Heart right ventricle (tissue), 16 donors: ENCODE measurements around the gene PRPSAP2. TPM values are rescaled to one million over a fixed set of nuclear protein-coding genes. Genes with fewer than 3 reads are reported as not detected.

Experiments
- ATAC-seq, 8 donors: fragments of 200-7000 bp; cut with Tn5 transposase; one replicate each; pipeline ENCODE4 v1.9.1; 2020; ENCODE audit warnings: mild to moderate bottlenecking in 8 of 8, moderate library complexity in 8 of 8, moderate number of reproducible peaks in 1 of 8
- DNase-seq, 2 donors: peaks; one replicate each; pipeline ENCODE4 v3.0.0-alpha.2; 2020
- H3K27ac ChIP-seq, 10 donors: fragments of 200-600 bp; sonication (generic) in 2 of 10; one replicate each; pipeline versions ENCODE4 v1.5.0 to v1.8.0; 2020 to 2022; ENCODE audit warnings: mild to moderate bottlenecking in 3 of 10
- H3K27me3 ChIP-seq, 7 donors: fragments of 200-600 bp; one replicate each; pipeline ENCODE4 v1.8.0; 2021 to 2022; ENCODE audit warnings: mild to moderate bottlenecking in 2 of 7
- H3K36me3 ChIP-seq, 9 donors: fragments of 200-600 bp; sonication (generic) in 1 of 9; one replicate each; pipeline versions ENCODE4 v1.5.0 to v1.8.0; 2020 to 2022; ENCODE audit warnings: mild to moderate bottlenecking in 2 of 9
- H3K4me1 ChIP-seq, 9 donors: fragments of 200-600 bp; sonication (generic) in 1 of 9; one replicate each; pipeline versions ENCODE4 v1.5.0 to v1.8.0; 2020 to 2022; ENCODE audit warnings: mild to moderate bottlenecking in 4 of 9
- H3K4me3 ChIP-seq, 10 donors: fragments of 200-600 bp; sonication (generic) in 2 of 10; one replicate each; pipeline versions ENCODE4 v1.5.0 to v1.8.0; 2020 to 2022; ENCODE audit warnings: mild to moderate bottlenecking in 7 of 10, moderate library complexity in 2 of 10
- H3K9me3 ChIP-seq, 11 donors: fragments of 200-600 bp in 10 of 11; sonication (generic) in 2 of 11; one replicate each; pipeline versions ENCODE4 v1.5.0 to v1.8.0; 2013 to 2022; ENCODE audit warnings: mild to moderate bottlenecking in 2 of 11, control low read depth in 1 of 11, moderate library complexity in 1 of 11
- CTCF ChIP-seq, 9 donors: fragments of 200-600 bp; sonication (generic) in 2 of 9; IDR thresholded peaks; one replicate each; pipeline versions ENCODE4 v1.5.0 to v1.8.0; 2021 to 2022; ENCODE audit warnings: antibody characterized with exemption in 9 of 9, mild to moderate bottlenecking in 5 of 9, moderate library complexity in 1 of 9
- WGBS, 2 donors: extraction: QIAGEN DNeasy Blood & Tissue Kit; methylation state at CpG; one replicate each; pipeline ENCODE4 v1.1.7; 2013; ENCODE audit warnings: inconsistent platforms in 1 of 2; 5-methylcytosine and 5-hydroxymethylcytosine counted together
- intact Hi-C, 10 donors: fragments of 100-400 bp; cut with DNase I; formaldehyde crosslinking; loops; one replicate each; pipeline versions ENCODE4 v1.11.1 to v1.14.2; 2022
- polyA plus RNA-seq, 2 donors: library from polyadenylated mRNA; stranded (reverse); fragments of 200-250 nt; gene quantifications; one replicate each; pipeline ENCODE4 v1.2.3, GENCODE V29; 2013
- total RNA-seq, 10 donors: library from RNA; stranded (reverse); fragmentation: NEBNext Ultra II Directional in 3 of 10; extraction: Animal tissue kit (Norgen Biotek cat#: 25700) in 3 of 10; gene quantifications; one replicate each; pipeline versions ENCODE4 v1.2.1 to v1.2.4, GENCODE V29; 2021 to 2023
- donor health status: Arrhythmogenic right ventricular cardiomyopathy.
- donor health status: ischemic (EF 13 %, LVEDD 7.1; RV severe dilation, severe dysfunction).
- donor health status: healthy with polysubstance abuse.
- donor health status: DM: no; HTN: yes; CAD: no.
- donor health status: DM: no; HTN: no; CAD: no.
- donor health status: ischemic (EF 25% LVEDD 6.9; RV normal size, moderate dysfunction).
- donor health status: ischemic (EF 25% LVEDD 5.7; RV mildly dilated, moderate dysfunction).
- donor health status: healthy.
- donor health status: DM: yes; HTN: yes; CAD: no.
- donor health status: Ischemic cardiomyopathy.
- donor health status: ischemic (EF 35%, LVEDD 5.7; RV mildly dilated, moderate dysfunction).
- donor health status: nonischemic (EF 11% LVEDD 7.7; RV severe dilation, severe dysfunction).
- donor health status: DM: yes; HTN: yes; CAD: no.
- donor health status: PGD.
- donor health status: ischemic (EF 29% LVEDD 5.4; RV normal size, mild dysfunction).
- donor health status: nonischemic (EF 23%, LVEDD 6.1; RV moderate dilation, normal function).

The PRPSAP2 gene
- total and polyA plus RNA-seq, 12 donors, result 12.8 to 23.2 (median 17.4) TPM

- Histone ChIP-seq H3K27me3 (no peaks in the 10 kb centered on the region), H3K36me3 (peaks cover 0 to 54% (median 15%) of the 10 kb centered on the region in 9 donors), H3K9me3 (no peaks in the 10 kb centered on the region), H3K4me1 (peaks cover 0 to 28% (median 17%) of the 10 kb centered on the region in 9 donors), H3K4me3 (no peak overlapping the region), H3K27ac (no peak overlapping the region)
- intact Hi-C loops, result loop anchor here in 1 of 10 donors (10.0 kb wide), 1 partner anchor 60 kb away; no protein-coding TSS in a partner anchor
- no peak for DNase-seq
- TF ChIP-seq CTCF (IDR thresholded peaks at IDR 0.05), result no peak
- WGBS, 2 donors, result 100% methylated on average over 1 of the region's 1 CpG
- no peak for ATAC-seq
Measured at GRCh38 chr17:18925187-18925586, 67.3 kb downstream of the PRPSAP2 start.

- Histone ChIP-seq H3K27ac (no peak overlapping the region), H3K27me3 (no peaks in the 10 kb centered on the region), H3K9me3 (no peaks in the 10 kb centered on the region), H3K4me1 (peaks cover 0 to under 1% (median 0%) of the 10 kb centered on the region in 9 donors), H3K36me3 (peaks cover 0 to 70% (median 24%) of the 10 kb centered on the region in 9 donors), H3K4me3 (no peak overlapping the region)
- 87 to 89% methylated on average over 9 of the region's 9 CpGs for WGBS, 2 donors
- TF ChIP-seq CTCF (IDR thresholded peaks at IDR 0.05), result no peak
- no peak for ATAC-seq
- intact Hi-C loops, result loop anchor here in 1 of 10 donors (10.0 kb wide), 1 partner anchor 56 kb away; no protein-coding TSS in a partner anchor
- DNase-seq, result no peak
Measured at GRCh38 chr17:18928628-18929125, 70.7 kb downstream of the PRPSAP2 start.

- H3K4me1 ChIP-seq, result no peaks in the 10 kb centered on the region
- peaks cover 0 to 3% (median 0%) of the 10 kb centered on the region in 7 donors for H3K27me3 ChIP-seq
- TF ChIP-seq CTCF (IDR thresholded peaks at IDR 0.05), result no peak
- no peak overlapping the region for H3K27ac ChIP-seq
- 74 to 79% methylated on average over 5 of the region's 5 CpGs for WGBS, 2 donors
- no peaks in the 10 kb centered on the region for H3K9me3 ChIP-seq
- H3K4me3 ChIP-seq, result no peak overlapping the region
- ATAC-seq, result no peak
- DNase-seq, result no peak
- intact Hi-C loops, result no loop called here
- H3K36me3 ChIP-seq, result peaks cover 0 to 47% (median 24%) of the 10 kb centered on the region in 9 donors
Measured at GRCh38 chr17:18932360-18933055, 74.6 kb downstream of the PRPSAP2 start.

DNA sequence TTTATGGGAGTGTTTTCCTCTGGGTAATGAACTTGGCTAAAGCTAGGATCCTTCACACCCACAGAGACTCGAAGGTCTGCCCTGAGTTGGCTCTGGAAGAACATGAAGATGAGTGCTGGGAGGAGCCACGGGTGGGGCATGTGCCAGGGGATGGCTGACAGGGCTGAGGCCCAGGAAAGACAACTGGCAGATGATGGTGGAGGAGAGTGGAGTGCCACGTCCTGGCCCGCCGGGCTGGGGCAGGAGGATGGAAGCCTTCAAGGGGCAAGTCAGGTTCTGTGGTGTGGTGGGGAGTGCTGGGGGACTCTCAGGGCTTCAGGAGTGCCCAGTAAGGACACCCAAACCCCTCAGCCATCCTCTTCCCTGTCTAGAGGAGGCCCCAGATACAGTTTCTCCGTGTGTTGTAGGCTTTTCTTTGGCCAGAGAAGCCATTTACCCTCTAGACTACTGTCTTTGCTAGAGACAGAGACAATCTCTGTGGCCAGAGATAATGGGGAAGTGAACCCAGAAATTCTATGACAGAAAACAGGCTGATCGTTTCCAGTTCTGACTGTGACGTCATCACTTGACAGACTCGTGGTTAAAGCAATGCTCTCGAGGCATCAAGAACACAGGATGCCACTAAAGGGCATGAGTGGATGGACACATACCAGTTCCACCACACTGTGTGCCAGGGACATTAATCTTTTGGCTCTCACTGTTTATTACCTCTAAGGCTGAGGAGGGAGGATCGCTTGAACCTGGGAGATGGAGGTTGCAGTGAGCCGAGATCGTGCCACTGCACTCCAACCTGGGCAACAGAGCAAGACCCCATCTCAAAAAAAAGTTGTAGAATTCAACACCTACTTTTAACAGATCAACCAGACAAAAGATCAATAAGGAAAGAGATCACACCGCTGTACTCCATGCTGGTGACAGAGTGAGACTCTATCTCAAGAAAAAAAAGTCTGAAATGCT is 75.4 kb downstream of the PRPSAP2 start:
- no peak overlapping the region for H3K27ac ChIP-seq
- no peak overlapping the region for H3K4me3 ChIP-seq
- WGBS, 2 donors, result 72 to 76% methylated on average over 14 of the region's 14 CpGs
- no peak for TF ChIP-seq CTCF (IDR thresholded peaks at IDR 0.05)
- H3K4me1 ChIP-seq, result no peaks in the 10 kb centered on the region
- no peak for DNase-seq
- peaks cover 0 to 9% (median 0%) of the 10 kb centered on the region in 7 donors for H3K27me3 ChIP-seq
- peaks cover 0 to 39% (median 24%) of the 10 kb centered on the region in 9 donors for H3K36me3 ChIP-seq
- intact Hi-C loops, result no loop called here
- peak in 3 of 8 donors; percentile 11 to 59 (median 20) for ATAC-seq
- H3K9me3 ChIP-seq, result no peaks in the 10 kb centered on the region
